WTC11 (cell line): ENCODE data around the gene ZNHIT2.

Experiments
- ATF2 ChIP-seq: sonication (generic); formaldehyde crosslinking; IDR thresholded peaks from 2 replicates; pipeline ENCODE4 v1.8.1; 2022; ENCODE audit warnings: low read depth, missing genetic modification reagents, borderline replicate concordance
- CREM ChIP-seq: sonication (generic); formaldehyde crosslinking; IDR thresholded peaks from 2 replicates; pipeline ENCODE4 v1.8.1; 2022; ENCODE audit warnings: mild to moderate bottlenecking, missing genetic modification reagents, moderate library complexity
- NFE2L1 ChIP-seq: sonication (generic); formaldehyde crosslinking; IDR thresholded peaks from 2 replicates; pipeline ENCODE4 v1.8.1; 2023; ENCODE audit warnings: missing genetic modification reagents
- SMAD4 ChIP-seq: sonication (generic); formaldehyde crosslinking; IDR thresholded peaks from 2 replicates; pipeline ENCODE4 v1.8.0; 2022; ENCODE audit warnings: mild to moderate bottlenecking, missing genetic modification reagents
- SP1 ChIP-seq: sonication (generic); formaldehyde crosslinking; conservative IDR thresholded peaks from 2 replicates; pipeline ENCODE4 v1.8.1; 2022; ENCODE audit warnings: missing genetic modification reagents
- USF2 ChIP-seq: sonication (generic); formaldehyde crosslinking; IDR thresholded peaks from 2 replicates; pipeline ENCODE4 v1.8.1; 2023; ENCODE audit warnings: mild to moderate bottlenecking, missing genetic modification reagents, moderate library complexity
- TF ChIP-seq, protein P1 (sequence below): fragments of 200-600 bp; IDR thresholded peaks from 2 replicates; pipeline ENCODE4 v1.8.0; 2022; ENCODE audit warnings: antibody characterized with exemption
- TF ChIP-seq, protein P2 (sequence below): sonication (generic); formaldehyde crosslinking; IDR thresholded peaks from 2 replicates; pipeline ENCODE4 v1.8.0; 2023; ENCODE audit warnings: mild to moderate bottlenecking, missing genetic modification reagents

DNA sequence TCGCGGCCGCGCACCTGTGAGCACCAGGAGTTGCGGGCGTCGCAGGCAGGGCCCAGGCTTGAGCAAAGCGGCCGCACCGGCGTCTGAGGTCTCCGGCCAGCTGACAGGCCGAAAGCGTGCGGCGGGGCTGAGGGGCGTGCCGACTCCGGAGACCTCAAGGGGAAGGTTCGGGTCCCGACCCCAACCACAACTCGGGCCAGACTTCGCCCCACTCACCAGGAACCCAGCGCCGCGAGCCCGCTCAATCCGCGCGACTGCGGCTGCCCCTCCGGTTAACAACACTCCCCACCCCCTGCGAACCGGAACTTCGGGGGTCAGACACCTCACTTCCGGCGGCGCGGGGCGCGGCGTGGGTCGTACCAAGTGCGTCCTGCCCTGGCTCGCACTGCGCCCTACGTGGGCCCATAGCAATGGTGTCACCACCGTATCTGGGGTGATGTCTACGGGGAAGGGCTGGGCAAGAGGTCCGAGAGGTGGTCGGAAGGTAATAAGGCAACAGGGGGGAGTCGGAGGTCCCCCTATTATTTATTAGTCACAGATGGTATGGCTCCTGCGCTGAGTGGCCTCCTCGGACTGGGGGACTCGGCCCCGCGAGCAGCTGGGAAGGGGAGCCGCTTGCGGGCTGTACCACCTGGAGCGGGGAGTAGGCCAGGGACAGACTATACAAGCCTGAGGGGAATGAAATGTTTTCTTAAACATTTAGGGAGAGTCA is 16.9 kb upstream of the ZNHIT2 start, which contains the start of gene SYVN1:
- TF ChIP-seq, protein P1, sequence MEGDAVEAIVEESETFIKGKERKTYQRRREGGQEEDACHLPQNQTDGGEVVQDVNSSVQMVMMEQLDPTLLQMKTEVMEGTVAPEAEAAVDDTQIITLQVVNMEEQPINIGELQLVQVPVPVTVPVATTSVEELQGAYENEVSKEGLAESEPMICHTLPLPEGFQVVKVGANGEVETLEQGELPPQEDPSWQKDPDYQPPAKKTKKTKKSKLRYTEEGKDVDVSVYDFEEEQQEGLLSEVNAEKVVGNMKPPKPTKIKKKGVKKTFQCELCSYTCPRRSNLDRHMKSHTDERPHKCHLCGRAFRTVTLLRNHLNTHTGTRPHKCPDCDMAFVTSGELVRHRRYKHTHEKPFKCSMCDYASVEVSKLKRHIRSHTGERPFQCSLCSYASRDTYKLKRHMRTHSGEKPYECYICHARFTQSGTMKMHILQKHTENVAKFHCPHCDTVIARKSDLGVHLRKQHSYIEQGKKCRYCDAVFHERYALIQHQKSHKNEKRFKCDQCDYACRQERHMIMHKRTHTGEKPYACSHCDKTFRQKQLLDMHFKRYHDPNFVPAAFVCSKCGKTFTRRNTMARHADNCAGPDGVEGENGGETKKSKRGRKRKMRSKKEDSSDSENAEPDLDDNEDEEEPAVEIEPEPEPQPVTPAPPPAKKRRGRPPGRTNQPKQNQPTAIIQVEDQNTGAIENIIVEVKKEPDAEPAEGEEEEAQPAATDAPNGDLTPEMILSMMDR: no peak
- TF ChIP-seq ATF2 (CRISPR knock-in tag) (no peak), USF2 (CRISPR knock-in tag) (no peak), CREM (CRISPR knock-in tag) (peak; percentile 51; the same call in 1 of the 2 replicates), NFE2L1 (CRISPR knock-in tag) (no peak), SMAD4 (CRISPR knock-in tag) (no peak), SP1 (CRISPR knock-in tag) (peak; percentile 77)
- TF ChIP-seq, protein P2, sequence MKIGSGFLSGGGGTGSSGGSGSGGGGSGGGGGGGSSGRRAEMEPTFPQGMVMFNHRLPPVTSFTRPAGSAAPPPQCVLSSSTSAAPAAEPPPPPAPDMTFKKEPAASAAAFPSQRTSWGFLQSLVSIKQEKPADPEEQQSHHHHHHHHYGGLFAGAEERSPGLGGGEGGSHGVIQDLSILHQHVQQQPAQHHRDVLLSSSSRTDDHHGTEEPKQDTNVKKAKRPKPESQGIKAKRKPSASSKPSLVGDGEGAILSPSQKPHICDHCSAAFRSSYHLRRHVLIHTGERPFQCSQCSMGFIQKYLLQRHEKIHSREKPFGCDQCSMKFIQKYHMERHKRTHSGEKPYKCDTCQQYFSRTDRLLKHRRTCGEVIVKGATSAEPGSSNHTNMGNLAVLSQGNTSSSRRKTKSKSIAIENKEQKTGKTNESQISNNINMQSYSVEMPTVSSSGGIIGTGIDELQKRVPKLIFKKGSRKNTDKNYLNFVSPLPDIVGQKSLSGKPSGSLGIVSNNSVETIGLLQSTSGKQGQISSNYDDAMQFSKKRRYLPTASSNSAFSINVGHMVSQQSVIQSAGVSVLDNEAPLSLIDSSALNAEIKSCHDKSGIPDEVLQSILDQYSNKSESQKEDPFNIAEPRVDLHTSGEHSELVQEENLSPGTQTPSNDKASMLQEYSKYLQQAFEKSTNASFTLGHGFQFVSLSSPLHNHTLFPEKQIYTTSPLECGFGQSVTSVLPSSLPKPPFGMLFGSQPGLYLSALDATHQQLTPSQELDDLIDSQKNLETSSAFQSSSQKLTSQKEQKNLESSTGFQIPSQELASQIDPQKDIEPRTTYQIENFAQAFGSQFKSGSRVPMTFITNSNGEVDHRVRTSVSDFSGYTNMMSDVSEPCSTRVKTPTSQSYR (CRISPR knock-in tag): no peak
